Glomerular visceral epithelial cell (primary cell): Measurements from ENCODE around the gene NOVA2.
A peak's percentile ranks its signal among the peaks of the same experiment; 100 is the strongest.

Experiments used
- DNase-seq: peaks from one replicate; pipeline ENCODE4 v3.0.0-alpha.2; 2016; ENCODE audit errors: extremely low spot score

The NOVA2 gene

GRCh38 chr19:46000491-46001246 lies 27.0 kb upstream of the NOVA2 start:
- no peak for DNase-seq

- no peak for DNase-seq
These were observed 26.0 kb upstream of the NOVA2 start for GRCh38 chr19:45999653-46000121.

- DNase-seq: no peak
These were observed 25.2 kb upstream of the NOVA2 start for GRCh38 chr19:45998834-45999233.

GRCh38 chr19:45996933-45997332 lies 23.3 kb upstream of the NOVA2 start:
- DNase-seq: no peak

GRCh38 chr19:45995715-45996385 lies 22.2 kb upstream of the NOVA2 start:
- DNase-seq: peak; percentile 27

GRCh38 chr19:45994998-45995714 lies 21.5 kb upstream of the NOVA2 start, which contains the start of gene CCDC61:
CCDC61 (plus strand) TSS chr19:45995467; CDS start chr19:46003019, 7,552 bp downstream.
- peak; percentile 100 for DNase-seq

GRCh38 chr19:45994456-45994997 lies 20.9 kb upstream of the NOVA2 start:
- no peak for DNase-seq

- DNase-seq: no peak
These were observed 16.6 kb upstream of the NOVA2 start for GRCh38 chr19:45990113-45990728.

- no peak for DNase-seq
These were observed 11.7 kb upstream of the NOVA2 start for GRCh38 chr19:45985321-45985720.

- DNase-seq: no peak
These were observed 7.7 kb upstream of the NOVA2 start for GRCh38 chr19:45981350-45981749.

- no peak for DNase-seq
These were observed 4.5 kb upstream of the NOVA2 start for GRCh38 chr19:45978156-45978555.

GRCh38 chr19:45976178-45976577 lies 2.5 kb upstream of the NOVA2 start:
- DNase-seq: no peak

GRCh38 chr19:45975306-45976070 lies 1.8 kb upstream of the NOVA2 start:
- no peak for DNase-seq

- DNase-seq: no peak
These were observed 621 bp downstream of the NOVA2 start for GRCh38 chr19:45972947-45973540.

- no peak for DNase-seq
These were observed 1.4 kb downstream of the NOVA2 start for GRCh38 chr19:45972081-45972946.

GRCh38 chr19:45971260-45971902 lies 2.3 kb downstream of the NOVA2 start:
- no peak for DNase-seq

- DNase-seq: no peak
These were observed 4.0 kb downstream of the NOVA2 start for GRCh38 chr19:45969676-45970075.

GRCh38 chr19:45968626-45969025 lies 5.0 kb downstream of the NOVA2 start:
- DNase-seq: no peak

GRCh38 chr19:45967246-45967645 lies 6.4 kb downstream of the NOVA2 start:
- DNase-seq: no peak
